ENCODE results near the gene TAS2R5. TPM values are rescaled to one million over a fixed set of nuclear protein-coding genes. Genes with fewer than 3 reads are reported as not detected.

Gene TAS2R5
- total RNA-seq, 1 donor from 2014 or later = 3.1 TPM

DNA sequence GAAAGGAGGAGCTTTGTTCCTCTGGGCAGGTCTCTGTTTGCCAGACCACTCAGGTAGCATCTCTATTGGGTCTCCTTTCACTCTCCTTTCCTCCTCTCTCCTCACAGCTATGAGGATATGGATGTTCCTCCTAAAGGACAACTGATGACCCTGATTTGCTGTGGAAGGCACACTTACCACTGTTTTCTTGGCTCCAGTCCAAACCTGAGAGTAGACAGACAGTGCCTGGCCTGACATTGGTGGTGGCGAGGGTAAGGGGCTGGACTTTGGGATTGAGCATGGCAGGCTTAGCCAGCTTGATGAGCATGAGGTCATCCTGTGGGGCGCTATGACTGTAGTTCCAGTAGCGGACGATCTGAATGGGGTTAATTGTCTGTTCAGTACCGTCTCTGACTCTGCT is 47.7 kb downstream of the TAS2R5 start:
- TF ChIP-seq CTCF (IDR thresholded peaks at IDR 0.05) = no peak
- H3K27ac Mint-ChIP-seq (ENCODE audit: unreplicated experiment) = no peak overlapping the region
- no peaks in the 10 kb centered on the region for H3K36me3 Mint-ChIP-seq (ENCODE audit: unreplicated experiment)
- H3K4me1 Mint-ChIP-seq (ENCODE audit: unreplicated experiment) = no peaks in the 10 kb centered on the region
- H3K9me3 Mint-ChIP-seq (ENCODE audit: unreplicated experiment) = no peaks in the 10 kb centered on the region
- H3K4me3 Mint-ChIP-seq (ENCODE audit: unreplicated experiment) = no peak overlapping the region
- no peak for DNase-seq (ENCODE audit: extremely low spot score, unreplicated experiment)
- no peaks in the 10 kb centered on the region for H3K27me3 Mint-ChIP-seq (ENCODE audit: unreplicated experiment)

GRCh38 chr7:141838581-141838980 is 48.6 kb downstream of the TAS2R5 start:
- Mint-ChIP-seq H3K27ac (ENCODE audit: unreplicated experiment) (no peak overlapping the region), H3K9me3 (ENCODE audit: unreplicated experiment) (no peaks in the 10 kb centered on the region), H3K4me1 (ENCODE audit: unreplicated experiment) (no peaks in the 10 kb centered on the region), H3K36me3 (ENCODE audit: unreplicated experiment) (no peaks in the 10 kb centered on the region), H3K4me3 (ENCODE audit: unreplicated experiment) (no peak overlapping the region), H3K27me3 (ENCODE audit: unreplicated experiment) (no peaks in the 10 kb centered on the region)
- DNase-seq (ENCODE audit: extremely low spot score, unreplicated experiment) = no peak
- no peak for TF ChIP-seq CTCF (IDR thresholded peaks at IDR 0.05)

DNA sequence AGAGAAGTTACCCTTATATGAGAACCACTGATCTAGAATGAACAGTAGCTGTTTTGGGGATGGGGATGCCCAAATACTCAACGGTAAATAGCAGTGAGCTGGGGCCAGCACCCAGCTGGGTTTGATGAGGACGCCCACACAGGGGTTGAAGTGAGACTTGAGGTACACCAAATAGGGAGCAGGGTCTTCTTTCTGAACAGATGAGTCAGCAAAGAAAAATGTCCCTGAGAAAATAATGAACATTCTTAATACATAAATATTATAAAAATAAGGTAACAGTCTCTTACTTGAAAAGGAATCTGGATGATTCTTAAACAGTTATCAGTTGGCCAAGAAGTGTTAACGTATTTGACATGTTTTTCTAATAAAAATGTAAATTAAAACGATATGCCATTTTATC is 49.2 kb downstream of the TAS2R5 start:
- no peaks in the 10 kb centered on the region for H3K9me3 Mint-ChIP-seq (ENCODE audit: unreplicated experiment)
- no peak overlapping the region for H3K27ac Mint-ChIP-seq (ENCODE audit: unreplicated experiment)

DNA sequence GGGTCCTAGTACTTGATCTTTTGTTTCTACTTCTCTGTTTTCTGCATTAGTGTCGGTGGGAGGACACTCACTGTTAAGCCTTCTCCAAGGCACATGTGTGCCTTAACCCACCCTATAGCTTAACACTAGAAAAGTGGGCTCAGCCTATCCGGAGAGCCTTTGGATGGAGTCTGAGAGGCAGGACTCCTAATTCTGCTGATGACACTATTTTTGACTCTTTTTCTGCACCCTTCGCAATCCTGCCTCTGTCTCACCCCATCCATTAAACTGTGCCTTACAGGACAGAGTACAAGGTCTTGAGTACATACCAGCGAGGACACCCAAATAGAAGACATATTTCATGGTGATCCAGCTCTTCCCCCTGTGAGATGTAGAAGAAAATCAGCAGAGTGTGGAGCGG is 50.7 kb downstream of the TAS2R5 start:
- Mint-ChIP-seq H3K4me3 (ENCODE audit: unreplicated experiment) (no peak overlapping the region), H3K9me3 (ENCODE audit: unreplicated experiment) (no peaks in the 10 kb centered on the region), H3K27me3 (ENCODE audit: unreplicated experiment) (no peaks in the 10 kb centered on the region), H3K36me3 (ENCODE audit: unreplicated experiment) (no peaks in the 10 kb centered on the region), H3K27ac (ENCODE audit: unreplicated experiment) (no peak overlapping the region), H3K4me1 (ENCODE audit: unreplicated experiment) (no peaks in the 10 kb centered on the region)
- no peak for DNase-seq (ENCODE audit: extremely low spot score, unreplicated experiment)
- no peak for TF ChIP-seq CTCF (IDR thresholded peaks at IDR 0.05)

More for the DNA sequence above, 49.2 kb downstream of the TAS2R5 start:
- no peak overlapping the region for H3K4me3 Mint-ChIP-seq (ENCODE audit: unreplicated experiment)
- DNase-seq (ENCODE audit: extremely low spot score, unreplicated experiment) = no peak
- H3K27me3 Mint-ChIP-seq (ENCODE audit: unreplicated experiment) = no peaks in the 10 kb centered on the region
- no peaks in the 10 kb centered on the region for H3K36me3 Mint-ChIP-seq (ENCODE audit: unreplicated experiment)
- TF ChIP-seq CTCF (IDR thresholded peaks at IDR 0.05) = no peak
- no peaks in the 10 kb centered on the region for H3K4me1 Mint-ChIP-seq (ENCODE audit: unreplicated experiment)

Other genes starting within 250 kb of the TAS2R5 start
- gene AGK, start 238.8 kb upstream of the TAS2R5 start, total RNA-seq = 24.8 and 27.8 TPM in 2 replicates
- gene DENND11, start 88.1 kb upstream of the TAS2R5 start, total RNA-seq = 10.6 and 12.3 TPM in 2 replicates
- not detected in 2 replicates for gene WEE2, start 81.9 kb upstream of the TAS2R5 start, total RNA-seq
- gene SSBP1, start 51.9 kb upstream of the TAS2R5 start, total RNA-seq = 96.4 and 112 TPM in 2 replicates
- gene TAS2R3, start 26.1 kb upstream of the TAS2R5 start, total RNA-seq = 1.6 and 2.6 TPM in 2 replicates
- gene TAS2R4, start 13.5 kb upstream of the TAS2R5 start, total RNA-seq = 1.7 and 2.2 TPM in 2 replicates
- not detected in 2 replicates for gene PRSS37, start 51.3 kb downstream of the TAS2R5 start, total RNA-seq
- not detected in 2 replicates for gene OR9A4, start 126.2 kb downstream of the TAS2R5 start, total RNA-seq
- not detected in 2 replicates for gene CLEC5A, start 156.8 kb downstream of the TAS2R5 start, total RNA-seq
- not detected in 2 replicates for gene TAS2R38, start 183.6 kb downstream of the TAS2R5 start, total RNA-seq
- gene MGAM, start 205.7 kb downstream of the TAS2R5 start, total RNA-seq = not detected in 2 replicates

Measured in osteocyte (in vitro differentiated cells).